Peyer's patch (tissue), 4 donors: ENCODE data around the gene ZFP14. TPM values are rescaled to one million over a fixed set of nuclear protein-coding genes. Genes with fewer than 3 reads are reported as not detected.
A peak's percentile ranks its signal among the peaks of the same experiment; 100 is the strongest.

Experiments
- DNase-seq, 3 donors: peaks; one replicate each; pipeline ENCODE4 v3.0.0-alpha.2; 2017 to 2019
- H3K27ac ChIP-seq, 4 donors: fragments of 200-600 bp; sonication (generic); one replicate each; pipeline ENCODE4 v1.5.1; 2016 to 2019
- H3K27me3 ChIP-seq, 2 donors: fragments of 200-600 bp; sonication (generic); one replicate each; pipeline ENCODE4 v1.5.1; 2019
- H3K36me3 ChIP-seq, 3 donors: fragments of 200-600 bp; sonication (generic); one replicate each; pipeline ENCODE4 v1.5.1; 2016 to 2019
- H3K4me1 ChIP-seq, 4 donors: fragments of 200-600 bp; sonication (generic); one replicate each; pipeline ENCODE4 v1.5.1; 2016 to 2019
- H3K4me3 ChIP-seq, 4 donors: fragments of 200-600 bp; sonication (generic); 1 replicate in 3 of 4; 2 replicates in 1 of 4; pipeline ENCODE4 v1.5.1; 2016 to 2019; ENCODE audit warnings: mild to moderate bottlenecking in 1 of 4
- H3K9me3 ChIP-seq, 4 donors: fragments of 200-600 bp; sonication (generic); one replicate each; pipeline ENCODE4 v1.5.1; 2016 to 2019; ENCODE audit warnings: mild to moderate bottlenecking in 1 of 4
- POLR2A ChIP-seq, 2 donors: fragments of 450-650 bp; IDR thresholded peaks; one replicate each; pipeline ENCODE4 v1.5.1; 2017; ENCODE audit warnings: antibody characterized with exemption in 2 of 2, mild to moderate bottlenecking in 2 of 2, moderate library complexity in 2 of 2
- total RNA-seq, 4 donors: library from RNA; depleted of rRNA; stranded (reverse); fragments of >200 nt; gene quantifications; one replicate each; pipeline ENCODE4 v1.1.0, GENCODE V29; 2016
- TF ChIP-seq, protein P1 (sequence below), 6 experiments: fragments of 450-650 bp in 4 of 6; fragments of 200-600 bp in 2 of 6; sonication (generic) in 1 of 6; IDR thresholded peaks; one replicate each; pipeline ENCODE4 v1.5.1; 2017 to 2019; ENCODE audit warnings: antibody characterized with exemption in 6 of 6, mild to moderate bottlenecking in 3 of 6, moderate library complexity in 1 of 6

ZFP14 gene
- total RNA-seq, 4 donors from 2014 or later, result 9.7 to 11.6 (median 11.1) TPM

DNA sequence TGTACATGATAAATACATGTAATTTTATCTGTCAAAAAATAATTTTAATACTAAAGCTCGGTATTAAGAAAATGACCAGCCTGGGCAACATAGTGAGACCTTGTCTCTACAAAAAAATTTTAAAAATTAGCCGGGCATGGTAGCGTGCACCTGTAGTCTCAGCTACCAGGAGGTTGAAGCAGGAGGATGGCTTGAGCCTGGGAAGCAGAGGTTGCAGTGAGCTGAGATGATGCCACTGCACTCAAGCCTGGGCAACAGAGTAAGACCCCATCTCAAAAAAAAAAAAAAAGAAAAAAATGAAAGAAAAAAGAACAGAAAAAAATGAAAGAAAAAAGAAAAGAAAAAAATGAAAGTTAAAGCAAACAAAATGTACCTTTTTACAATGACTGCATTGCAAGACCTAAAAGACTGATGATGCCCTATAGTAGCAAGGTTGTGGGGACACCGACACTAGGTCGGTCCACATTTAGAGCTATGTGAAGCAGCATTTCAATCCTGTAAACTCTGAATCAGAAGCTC lies 5.3 kb downstream of the ZFP14 start:
- H3K9me3 ChIP-seq, result peaks cover 0 to 17% (median 0%) of the 10 kb centered on the region in 4 donors
- peaks cover 0 to 16% (median 4%) of the 10 kb centered on the region in 4 donors for H3K4me1 ChIP-seq
- DNase-seq, result no peak
- TF ChIP-seq POLR2A (IDR thresholded peaks at IDR 0.05), result no peak
- TF ChIP-seq, protein P1, sequence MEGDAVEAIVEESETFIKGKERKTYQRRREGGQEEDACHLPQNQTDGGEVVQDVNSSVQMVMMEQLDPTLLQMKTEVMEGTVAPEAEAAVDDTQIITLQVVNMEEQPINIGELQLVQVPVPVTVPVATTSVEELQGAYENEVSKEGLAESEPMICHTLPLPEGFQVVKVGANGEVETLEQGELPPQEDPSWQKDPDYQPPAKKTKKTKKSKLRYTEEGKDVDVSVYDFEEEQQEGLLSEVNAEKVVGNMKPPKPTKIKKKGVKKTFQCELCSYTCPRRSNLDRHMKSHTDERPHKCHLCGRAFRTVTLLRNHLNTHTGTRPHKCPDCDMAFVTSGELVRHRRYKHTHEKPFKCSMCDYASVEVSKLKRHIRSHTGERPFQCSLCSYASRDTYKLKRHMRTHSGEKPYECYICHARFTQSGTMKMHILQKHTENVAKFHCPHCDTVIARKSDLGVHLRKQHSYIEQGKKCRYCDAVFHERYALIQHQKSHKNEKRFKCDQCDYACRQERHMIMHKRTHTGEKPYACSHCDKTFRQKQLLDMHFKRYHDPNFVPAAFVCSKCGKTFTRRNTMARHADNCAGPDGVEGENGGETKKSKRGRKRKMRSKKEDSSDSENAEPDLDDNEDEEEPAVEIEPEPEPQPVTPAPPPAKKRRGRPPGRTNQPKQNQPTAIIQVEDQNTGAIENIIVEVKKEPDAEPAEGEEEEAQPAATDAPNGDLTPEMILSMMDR (IDR thresholded peaks at IDR 0.05), result no peak
- H3K36me3 ChIP-seq, result no peaks in the 10 kb centered on the region
- no peak overlapping the region for H3K4me3 ChIP-seq
- no peak overlapping the region for H3K27ac ChIP-seq
- H3K27me3 ChIP-seq, result no peaks in the 10 kb centered on the region

DNA sequence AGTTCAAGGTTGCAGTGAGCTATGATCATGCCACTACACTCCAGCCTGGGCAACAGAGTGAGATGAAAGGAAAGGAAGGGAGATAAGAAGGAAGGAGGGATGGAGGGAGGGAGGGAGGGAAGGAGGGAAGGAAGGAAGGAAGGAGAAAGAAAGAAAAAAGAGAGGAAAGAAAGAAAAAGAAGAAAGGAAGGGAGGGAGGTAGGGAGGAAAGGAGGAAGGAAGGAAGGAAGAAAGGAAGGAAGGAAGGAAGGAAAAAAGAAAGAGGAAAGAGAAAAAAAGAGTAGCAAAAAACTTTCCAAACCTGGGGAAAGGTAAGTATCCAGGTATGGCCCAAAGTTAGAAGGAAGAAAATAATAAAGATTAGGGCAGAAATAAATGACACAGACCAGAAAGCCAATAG lies 7.1 kb downstream of the ZFP14 start:
- Histone ChIP-seq H3K27me3 (no peaks in the 10 kb centered on the region), H3K9me3 (peaks cover 0 to 17% (median 0%) of the 10 kb centered on the region in 4 donors), H3K27ac (no peak overlapping the region), H3K4me3 (no peak overlapping the region), H3K36me3 (peaks cover 0 to 17% (median 0%) of the 10 kb centered on the region in 3 donors), H3K4me1 (peaks cover 0 to 1% (median 0%) of the 10 kb centered on the region in 4 donors)
- no peak for TF ChIP-seq POLR2A (IDR thresholded peaks at IDR 0.05)
- TF ChIP-seq, protein P1 (IDR thresholded peaks at IDR 0.05), result no peak
- DNase-seq, result no peak

DNA sequence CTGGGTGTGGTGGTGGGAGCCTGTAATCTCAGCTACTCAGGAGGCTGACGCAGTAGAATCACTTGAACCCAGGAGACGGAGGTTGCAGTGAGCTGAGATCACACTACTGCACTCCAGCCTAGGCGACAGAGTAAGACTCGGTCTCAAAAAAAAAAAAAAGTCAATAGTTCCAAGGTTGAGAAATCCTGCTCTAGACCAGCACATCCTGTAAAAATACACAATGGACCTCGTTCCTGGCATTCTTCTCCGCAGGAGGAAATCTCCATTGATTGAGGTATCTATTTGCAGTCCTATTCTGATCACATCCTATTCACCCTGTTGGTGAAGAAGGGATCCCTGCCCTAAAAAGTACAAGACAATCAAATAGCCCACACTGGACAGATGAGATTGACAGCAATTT lies 15.2 kb downstream of the ZFP14 start:
- no peaks in the 10 kb centered on the region for H3K4me1 ChIP-seq
- no peak overlapping the region for H3K4me3 ChIP-seq
- no peak for DNase-seq
- H3K36me3 ChIP-seq, result peaks cover 0 to 89% (median 0%) of the 10 kb centered on the region in 3 donors
- TF ChIP-seq, protein P1 (IDR thresholded peaks at IDR 0.05), result no peak
- TF ChIP-seq POLR2A (IDR thresholded peaks at IDR 0.05), result no peak
- H3K9me3 ChIP-seq, result peaks cover 0 to 6% (median 0%) of the 10 kb centered on the region in 4 donors
- H3K27me3 ChIP-seq, result no peaks in the 10 kb centered on the region
- no peak overlapping the region for H3K27ac ChIP-seq

DNA sequence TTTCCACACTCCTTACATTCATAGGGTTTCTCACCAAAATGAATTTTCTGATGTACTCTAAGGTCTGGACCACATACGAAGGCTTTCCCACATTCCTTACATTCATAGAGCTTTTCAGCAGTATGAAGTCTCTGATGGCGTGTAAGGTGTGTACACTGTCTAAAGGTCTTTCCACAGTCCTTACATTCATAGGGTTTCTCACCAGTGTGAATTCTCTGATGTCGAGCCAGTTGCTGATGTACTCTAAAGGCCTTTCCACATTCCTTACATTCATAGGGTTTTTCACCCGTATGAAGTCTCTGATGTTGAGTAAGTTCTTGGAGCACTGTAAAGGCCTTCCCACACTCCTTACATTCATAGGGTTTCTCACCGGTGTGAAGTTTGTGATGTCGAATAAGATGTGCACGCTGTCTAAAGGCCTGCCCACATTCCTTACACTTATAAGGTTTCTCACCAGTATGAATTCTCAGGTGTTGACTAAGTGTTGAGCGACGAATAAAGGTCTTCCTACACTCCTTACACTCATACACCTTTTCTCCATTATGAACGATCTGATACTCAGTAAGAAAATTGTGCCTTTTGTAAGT lies 38.1 kb downstream of the ZFP14 start:
- Histone ChIP-seq H3K27me3 (no peaks in the 10 kb centered on the region), H3K9me3 (peaks cover 0 to 86% (median 16%) of the 10 kb centered on the region in 4 donors), H3K4me1 (no peaks in the 10 kb centered on the region), H3K27ac (no peak overlapping the region), H3K4me3 (no peak overlapping the region), H3K36me3 (peaks cover 0 to 53% (median 0%) of the 10 kb centered on the region in 3 donors)
- DNase-seq, result no peak
- TF ChIP-seq, protein P1 (IDR thresholded peaks at IDR 0.05), result no peak
- TF ChIP-seq POLR2A (IDR thresholded peaks at IDR 0.05), result no peak

DNA sequence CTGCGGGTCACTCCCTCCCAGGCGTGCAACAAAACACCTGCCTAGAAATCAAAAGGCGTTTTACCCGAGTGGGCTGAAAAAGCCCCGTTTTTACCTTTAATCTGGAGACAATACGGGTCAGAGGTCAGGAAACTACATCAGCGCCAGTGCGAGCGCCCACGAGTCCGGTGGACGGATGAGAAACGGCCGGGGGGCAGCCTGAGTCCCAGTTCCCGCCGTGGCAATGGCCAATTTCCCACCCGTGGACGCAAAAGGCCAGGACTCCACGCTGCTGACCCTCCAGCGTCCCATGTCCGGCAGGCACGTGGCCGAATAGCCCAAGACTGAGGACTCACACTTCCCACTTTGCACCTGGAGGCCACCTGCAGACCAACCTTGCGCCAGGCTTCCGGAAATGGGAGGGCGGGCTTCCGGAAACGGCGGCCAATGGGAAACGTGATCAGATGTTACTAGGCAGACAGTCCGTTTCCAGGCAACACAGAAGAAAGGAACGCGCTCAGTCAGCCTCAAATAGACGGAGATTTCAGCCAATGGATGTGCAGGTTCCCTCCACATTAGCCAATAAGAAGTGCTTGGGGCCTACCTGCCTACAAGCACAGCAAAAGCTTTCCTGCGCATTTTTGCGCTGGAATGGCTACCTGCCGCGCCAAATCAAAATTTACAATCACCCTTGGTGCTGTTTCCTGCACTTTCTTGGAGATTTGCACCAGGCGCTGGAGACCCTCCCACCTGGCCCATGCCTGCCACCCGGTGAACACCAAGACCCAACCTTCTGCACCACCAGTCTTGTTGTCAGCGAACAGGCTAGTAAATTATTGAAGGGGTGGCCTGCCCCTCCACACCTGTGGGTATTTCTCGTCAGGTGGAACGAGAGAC lies 47.4 kb downstream of the ZFP14 start:
- H3K4me1 ChIP-seq, result no peaks in the 10 kb centered on the region
- peak overlapping the region; percentile 46 to 69 (median 60) for H3K4me3 ChIP-seq
- H3K36me3 ChIP-seq, result peaks cover 0 to 6% (median 0%) of the 10 kb centered on the region in 3 donors
- peak overlapping the region in 1 of 4 donors; percentile 70 for H3K27ac ChIP-seq
- TF ChIP-seq POLR2A (IDR thresholded peaks at IDR 0.05), result no peak
- TF ChIP-seq, protein P1 (IDR thresholded peaks at IDR 0.05), result no peak
- DNase-seq, result peak; percentile 58 to 90 (median 90)
- H3K27me3 ChIP-seq, result no peaks in the 10 kb centered on the region
- H3K9me3 ChIP-seq, result peaks cover 0 to 29% (median 0%) of the 10 kb centered on the region in 4 donors
